Pons (tissue), 1 donor: ENCODE measurements around the gene NOP16.

Source experiments
- DNase-seq: peaks from one replicate; pipeline ENCODE4 v3.0.0-alpha.2; 2016; ENCODE audit warnings: low spot score

NOP16 gene

GRCh38 chr5:176386491-176386890 lies 1.9 kb downstream of the NOP16 start:
- DNase-seq: no peak

- DNase-seq: no peak
Observed at GRCh38 chr5:176384991-176385390, 3.4 kb downstream of the NOP16 start.

GRCh38 chr5:176384366-176384930 lies 4.0 kb downstream of the NOP16 start:
- DNase-seq: no peak

- DNase-seq: no peak
Observed at GRCh38 chr5:176383961-176384360, 4.4 kb downstream of the NOP16 start.

- no peak for DNase-seq
Observed at GRCh38 chr5:176383248-176383905, 5.0 kb downstream of the NOP16 start.

- no peak for DNase-seq
Observed at GRCh38 chr5:176382721-176383120, 5.7 kb downstream of the NOP16 start.

GRCh38 chr5:176381979-176382378 lies 6.4 kb downstream of the NOP16 start:
- no peak for DNase-seq

- no peak for DNase-seq
Observed at GRCh38 chr5:176381423-176381822, 7.0 kb downstream of the NOP16 start.

GRCh38 chr5:176379881-176380280 lies 8.5 kb downstream of the NOP16 start:
- DNase-seq: no peak

- no peak for DNase-seq
Observed at GRCh38 chr5:176373100-176373818, 15.1 kb downstream of the NOP16 start.

GRCh38 chr5:176371621-176372539 lies 16.5 kb downstream of the NOP16 start:
- peak; percentile 73 for DNase-seq

GRCh38 chr5:176369934-176370711 lies 18.3 kb downstream of the NOP16 start:
- no peak for DNase-seq

GRCh38 chr5:176368726-176369125 lies 19.7 kb downstream of the NOP16 start:
- no peak for DNase-seq

- no peak for DNase-seq
Observed at GRCh38 chr5:176366232-176366894, 22.0 kb downstream of the NOP16 start.

- peak; percentile 20 for DNase-seq
Observed at GRCh38 chr5:176365351-176366231, 22.8 kb downstream of the NOP16 start, which contains the start of gene ARL10. Gene ARL10, plus strand, starts transcription at chr5:176365487. Its CDS starts 77 bp downstream, at chr5:176365564.

GRCh38 chr5:176364765-176365350 lies 23.5 kb downstream of the NOP16 start:
- DNase-seq: peak; percentile 17

- no peak for DNase-seq
Observed at GRCh38 chr5:176362233-176362490, 26.2 kb downstream of the NOP16 start.

- DNase-seq: peak; percentile 89
Observed at GRCh38 chr5:176361437-176362232, 26.8 kb downstream of the NOP16 start, which contains the start of gene KIAA1191. Gene KIAA1191, minus strand, starts transcription at chr5:176361764. Its CDS starts 2,256 bp downstream, at chr5:176359508.
